ENCODE measurements around the gene BAG1. TPM values are rescaled to one million over a fixed set of nuclear protein-coding genes. Genes with fewer than 3 reads are reported as not detected.

The BAG1 gene
- total and polyA plus RNA-seq, 2 experiments from 2014 or later, result 44.7 to 55.4 TPM

- ATAC-seq, result no peak
- H2AFZ ChIP-seq, result no peak overlapping the region
Observed at GRCh38 chr9:33242609-33243134, 21.8 kb downstream of the BAG1 start.

More at GRCh38 chr9:33242609-33243134, 21.8 kb downstream of the BAG1 start:
- Mint-ChIP-seq H3K4me1 (no peaks in the 10 kb centered on the region), H3K9me3 (no peaks in the 10 kb centered on the region; the same call in 2 of the 3 replicates), H3K27me3 (ENCODE audit: insufficient read depth, low read depth, poor library complexity) (peaks cover 5% of the 10 kb centered on the region), H3K27ac (no peak overlapping the region), H3K4me3 (no peak overlapping the region), H3K36me3 (ENCODE audit: low read depth) (no peaks in the 10 kb centered on the region)
- H3K27me3 ChIP-seq (ENCODE audit: insufficient read depth), result no peaks in the 10 kb centered on the region
- no peaks in the 10 kb centered on the region for H3K79me2 ChIP-seq (replicated peaks; ENCODE audit: insufficient read depth)
- no peaks in the 10 kb centered on the region for H3F3A ChIP-seq (replicated peaks; ENCODE audit: low read depth)
- TF ChIP-seq NANOG (IDR thresholded peaks at IDR 0.05; ENCODE audit: borderline replicate concordance) (no peak), JUNB (IDR thresholded peaks at IDR 0.05; ENCODE audit: unreplicated experiment) (no peak), POLR2AphosphoS5 (IDR thresholded peaks at IDR 0.05; ENCODE audit: low read depth) (no peak), EZH2 (IDR thresholded peaks at IDR 0.05; ENCODE audit: low read depth, unreplicated experiment) (no peak), REST (IDR thresholded peaks at IDR 0.05; ENCODE audit: unreplicated experiment) (no peak), ZNF462 (CRISPR knock-in tag; IDR thresholded peaks at IDR 0.05) (no peak), ZNF331 (CRISPR knock-in tag; IDR thresholded peaks at IDR 0.05; ENCODE audit: low read depth) (no peak), CTCF (conservative IDR thresholded peaks at IDR 0.05; ENCODE audit: low read depth in 2 of 2) (no peak), EZH2phosphoT487 (IDR thresholded peaks at IDR 0.05; ENCODE audit: unreplicated experiment) (no peak), ZNF114 (CRISPR knock-in tag; IDR thresholded peaks at IDR 0.05) (no peak)
- no peak overlapping the region for H3K4me3 ChIP-seq
- H3K36me3 ChIP-seq (ENCODE audit: insufficient read depth), result no peaks in the 10 kb centered on the region
- no peaks in the 10 kb centered on the region for H3K9me2 ChIP-seq (ENCODE audit: insufficient read depth)
- H3K27ac ChIP-seq (ENCODE audit: low read depth), result no peak overlapping the region
- no peak overlapping the region for H3K4me2 ChIP-seq
- no peak for DNase-seq (ENCODE audit: low spot score)
- no peaks in the 10 kb centered on the region for H3K4me1 ChIP-seq (ENCODE audit: insufficient read depth)
- H4K20me1 ChIP-seq (replicated peaks; ENCODE audit: insufficient read depth), result no peaks in the 10 kb centered on the region
